Uterus (tissue), 4 donors: ENCODE results near the gene MINDY3. TPM values are rescaled to one million over a fixed set of nuclear protein-coding genes. Genes with fewer than 3 reads are reported as not detected.

Source experiments
- DNase-seq, 2 donors: peaks; one replicate each; pipeline ENCODE4 v3.0.0-alpha.2; 2019 to 2020
- H3K27ac ChIP-seq, 2 donors: fragments of 200-600 bp; sonication (generic); 1 replicate in 1 of 2; 2 replicates in 1 of 2; pipeline ENCODE4 v1.5.1; 2016 to 2018
- H3K27me3 ChIP-seq, 2 donors: fragments of 200-600 bp; sonication (generic); one replicate each; pipeline ENCODE4 v1.5.1; 2018 to 2019; ENCODE audit warnings: control low read depth in 1 of 2
- H3K36me3 ChIP-seq, 2 donors: fragments of 200-600 bp; sonication (generic); one replicate each; pipeline ENCODE4 v1.5.1; 2019; ENCODE audit warnings: control low read depth in 1 of 2
- H3K4me1 ChIP-seq, 2 donors: fragments of 200-600 bp; sonication (generic); one replicate each; pipeline ENCODE4 v1.5.1; 2018 to 2019; ENCODE audit warnings: control low read depth in 1 of 2
- H3K4me3 ChIP-seq, 2 donors: fragments of 200-600 bp; sonication (generic); 1 replicate in 1 of 2; 2 replicates in 1 of 2; pipeline ENCODE4 v1.5.1; 2018 to 2019; ENCODE audit warnings: mild to moderate bottlenecking in 1 of 2
- H3K9me3 ChIP-seq, 2 donors: fragments of 200-600 bp; sonication (generic); one replicate each; pipeline ENCODE4 v1.5.1; 2019; ENCODE audit warnings: control low read depth in 1 of 2
- POLR2A ChIP-seq, 2 donors: fragments of 450-650 bp; IDR thresholded peaks; one replicate each; pipeline ENCODE4 v1.6.1; 2016; ENCODE audit warnings: antibody characterized with exemption in 2 of 2, mild to moderate bottlenecking in 1 of 2, moderate library complexity in 1 of 2
- intact Hi-C: fragments of 100-400 bp; cut with DNase I; formaldehyde crosslinking; loops from one replicate; pipeline ENCODE4 v1.15.1; 2023; ENCODE audit warnings: low total_unique reads
- total RNA-seq, 4 donors: library from RNA; depleted of rRNA in 3 of 4; stranded (reverse); fragments of >200 nt in 3 of 4; gene quantifications; one replicate each; pipeline versions ENCODE4 v1.1.0 to v1.2.4, GENCODE V29; 2014 to 2023
- TF ChIP-seq, protein P1 (sequence below), 4 experiments: fragments of 200-600 bp in 2 of 4; fragments of 450-650 bp in 2 of 4; sonication (generic) in 2 of 4; IDR thresholded peaks; one replicate each; pipeline ENCODE4 v1.5.1; 2016 to 2019; ENCODE audit warnings: antibody characterized with exemption in 4 of 4, mild to moderate bottlenecking in 2 of 4, moderate library complexity in 1 of 4
- donor health status: DM: yes; HTN: yes; CAD: no.

MINDY3 gene
- total RNA-seq, 4 donors from 2014 or later, result 20.9 to 63.5 (median 51.7) TPM

- no peak overlapping the region for H3K27ac ChIP-seq
- intact Hi-C loops, result loop anchor here (10.0 kb wide), 1 partner anchor 386 kb away; no protein-coding TSS in a partner anchor
Observed at GRCh38 chr10:15821046-15821683, 39.1 kb downstream of the MINDY3 start.

DNA sequence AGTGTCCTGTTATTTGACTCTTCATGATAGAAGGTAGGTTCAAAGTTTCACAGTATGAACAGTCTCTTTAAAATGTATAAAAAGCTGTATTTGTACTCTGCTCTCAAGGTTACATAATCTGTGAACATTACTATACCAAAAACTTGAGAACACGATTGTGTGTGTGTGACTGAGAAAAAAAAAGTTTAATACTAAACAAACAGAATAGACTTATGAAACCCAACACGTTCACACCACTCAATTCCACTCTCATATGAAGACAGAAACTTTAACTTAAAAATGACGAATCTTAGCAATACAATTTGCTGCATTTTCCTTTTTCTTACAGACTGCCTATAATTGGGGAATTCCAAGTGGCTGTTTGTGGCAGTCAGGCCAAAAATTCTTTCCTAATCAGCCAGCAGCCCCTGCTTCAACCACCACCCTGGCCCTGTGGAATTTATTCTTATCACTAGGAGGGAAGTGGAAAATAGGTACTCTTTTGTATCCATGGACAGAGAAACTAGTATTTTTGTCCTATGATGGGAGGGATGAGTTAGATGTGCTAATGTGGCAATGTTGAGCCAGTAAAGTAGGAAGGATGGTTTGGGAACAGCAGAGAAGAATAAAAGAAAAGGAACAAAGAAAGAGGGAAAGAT lies 42.8 kb downstream of the MINDY3 start:
- no peak overlapping the region for H3K27ac ChIP-seq

More at GRCh38 chr10:15821046-15821683, 39.1 kb downstream of the MINDY3 start:
- H3K36me3 ChIP-seq, result no peaks in the 10 kb centered on the region
- H3K9me3 ChIP-seq, result no peaks in the 10 kb centered on the region
- no peaks in the 10 kb centered on the region for H3K27me3 ChIP-seq
- no peaks in the 10 kb centered on the region for H3K4me1 ChIP-seq
- TF ChIP-seq, protein P1, sequence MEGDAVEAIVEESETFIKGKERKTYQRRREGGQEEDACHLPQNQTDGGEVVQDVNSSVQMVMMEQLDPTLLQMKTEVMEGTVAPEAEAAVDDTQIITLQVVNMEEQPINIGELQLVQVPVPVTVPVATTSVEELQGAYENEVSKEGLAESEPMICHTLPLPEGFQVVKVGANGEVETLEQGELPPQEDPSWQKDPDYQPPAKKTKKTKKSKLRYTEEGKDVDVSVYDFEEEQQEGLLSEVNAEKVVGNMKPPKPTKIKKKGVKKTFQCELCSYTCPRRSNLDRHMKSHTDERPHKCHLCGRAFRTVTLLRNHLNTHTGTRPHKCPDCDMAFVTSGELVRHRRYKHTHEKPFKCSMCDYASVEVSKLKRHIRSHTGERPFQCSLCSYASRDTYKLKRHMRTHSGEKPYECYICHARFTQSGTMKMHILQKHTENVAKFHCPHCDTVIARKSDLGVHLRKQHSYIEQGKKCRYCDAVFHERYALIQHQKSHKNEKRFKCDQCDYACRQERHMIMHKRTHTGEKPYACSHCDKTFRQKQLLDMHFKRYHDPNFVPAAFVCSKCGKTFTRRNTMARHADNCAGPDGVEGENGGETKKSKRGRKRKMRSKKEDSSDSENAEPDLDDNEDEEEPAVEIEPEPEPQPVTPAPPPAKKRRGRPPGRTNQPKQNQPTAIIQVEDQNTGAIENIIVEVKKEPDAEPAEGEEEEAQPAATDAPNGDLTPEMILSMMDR (IDR thresholded peaks at IDR 0.05), result no peak
- TF ChIP-seq POLR2A (IDR thresholded peaks at IDR 0.05), result no peak
- no peak overlapping the region for H3K4me3 ChIP-seq
- DNase-seq, result no peak

DNA sequence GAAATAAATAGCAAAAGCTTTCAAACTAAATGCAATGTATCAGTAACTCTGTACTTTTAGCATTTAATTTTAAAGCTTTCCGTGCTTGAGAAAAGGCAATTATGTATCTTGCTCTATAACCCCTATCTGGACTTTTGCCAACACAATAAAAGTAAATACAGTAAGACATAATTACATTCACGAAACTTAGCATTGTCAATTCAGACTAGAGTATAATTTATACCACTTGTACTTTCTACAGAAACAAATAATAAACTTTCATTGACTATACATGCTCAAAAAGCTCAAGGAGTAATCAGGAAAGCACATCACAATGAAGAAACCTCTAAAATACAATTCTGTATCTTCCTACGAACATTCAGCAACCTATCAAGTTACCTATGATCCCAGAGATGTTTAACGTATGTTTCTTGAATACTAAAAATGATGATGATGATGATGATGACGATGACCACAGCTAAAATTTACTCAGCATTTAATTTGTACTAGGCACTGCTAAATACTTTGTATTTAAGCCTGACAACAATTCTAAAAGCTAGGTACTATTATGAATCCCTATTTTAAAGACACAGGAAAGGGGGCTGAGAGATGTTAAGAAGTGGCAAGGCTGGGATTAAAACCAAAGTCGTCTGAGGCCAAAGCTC lies 44.9 kb downstream of the MINDY3 start:
- no peak for DNase-seq
- TF ChIP-seq, protein P1 (IDR thresholded peaks at IDR 0.05), result no peak
- TF ChIP-seq POLR2A (IDR thresholded peaks at IDR 0.05), result no peak
- H3K36me3 ChIP-seq, result no peaks in the 10 kb centered on the region
- no peaks in the 10 kb centered on the region for H3K9me3 ChIP-seq
- H3K4me1 ChIP-seq, result no peaks in the 10 kb centered on the region
- no peak overlapping the region for H3K27ac ChIP-seq
- no peak overlapping the region for H3K4me3 ChIP-seq
- no peaks in the 10 kb centered on the region for H3K27me3 ChIP-seq
- intact Hi-C loops, result no loop called here

More for the DNA sequence above, 42.8 kb downstream of the MINDY3 start:
- TF ChIP-seq, protein P1 (IDR thresholded peaks at IDR 0.05), result no peak
- no peak for TF ChIP-seq POLR2A (IDR thresholded peaks at IDR 0.05)
- H3K36me3 ChIP-seq, result no peaks in the 10 kb centered on the region
- no peaks in the 10 kb centered on the region for H3K27me3 ChIP-seq
- intact Hi-C loops, result no loop called here
- H3K9me3 ChIP-seq, result no peaks in the 10 kb centered on the region
- DNase-seq, result no peak
- no peaks in the 10 kb centered on the region for H3K4me1 ChIP-seq
- no peak overlapping the region for H3K4me3 ChIP-seq

DNA sequence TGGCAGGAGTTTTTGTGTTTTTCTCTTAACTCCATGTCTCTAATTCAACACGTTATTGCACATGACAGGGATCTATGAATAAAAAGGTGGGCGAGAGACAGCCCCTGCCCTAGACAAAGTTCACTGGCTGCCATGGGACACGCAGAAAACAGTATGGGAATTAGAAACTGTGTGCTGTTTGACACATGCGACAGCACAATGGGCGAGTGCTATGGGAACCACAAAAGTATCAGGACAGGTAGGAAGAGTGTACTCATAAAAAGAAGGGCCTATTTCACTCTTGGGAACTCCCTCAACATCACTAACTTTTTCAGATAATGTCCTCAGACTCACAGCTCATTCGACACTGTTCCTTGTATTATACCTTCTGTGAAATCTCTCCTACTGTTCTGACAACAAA lies 45.7 kb downstream of the MINDY3 start:
- intact Hi-C loops, result no loop called here
- Histone ChIP-seq H3K27me3 (no peaks in the 10 kb centered on the region), H3K9me3 (no peaks in the 10 kb centered on the region), H3K27ac (no peak overlapping the region), H3K36me3 (no peaks in the 10 kb centered on the region), H3K4me1 (no peaks in the 10 kb centered on the region), H3K4me3 (no peak overlapping the region)
- TF ChIP-seq POLR2A (IDR thresholded peaks at IDR 0.05), result no peak
- TF ChIP-seq, protein P1 (IDR thresholded peaks at IDR 0.05), result no peak
- no peak for DNase-seq

- H3K36me3 ChIP-seq, result no peaks in the 10 kb centered on the region
- DNase-seq, result no peak
- H3K27ac ChIP-seq, result no peak overlapping the region
- intact Hi-C loops, result no loop called here
- no peak for TF ChIP-seq POLR2A (IDR thresholded peaks at IDR 0.05)
- TF ChIP-seq, protein P1 (IDR thresholded peaks at IDR 0.05), result no peak
- no peaks in the 10 kb centered on the region for H3K27me3 ChIP-seq
- no peaks in the 10 kb centered on the region for H3K4me1 ChIP-seq
- H3K9me3 ChIP-seq, result no peaks in the 10 kb centered on the region
- no peak overlapping the region for H3K4me3 ChIP-seq
Observed at GRCh38 chr10:15813415-15813814, 46.9 kb downstream of the MINDY3 start.
